GM23248 (cell line): Measurements from ENCODE around the gene RNF169.

Experiments used
- EZH2 ChIP-seq: fragments of 200-600 bp; sonication (generic); IDR thresholded peaks from 2 replicates; pipeline ENCODE4 v1.6.1; 2018; ENCODE audit warnings: antibody characterized with exemption, mild to moderate bottlenecking; ENCODE audit not compliant: insufficient read depth, poor library complexity, severe bottlenecking
- EZH2phosphoT487 ChIP-seq: fragments of 200-600 bp; sonication (generic); IDR thresholded peaks from 2 replicates; pipeline ENCODE4 v1.6.1; 2018; ENCODE audit warnings: antibody characterized with exemption, moderate library complexity, mild to moderate bottlenecking, low read depth; ENCODE audit not compliant: insufficient read depth

DNA sequence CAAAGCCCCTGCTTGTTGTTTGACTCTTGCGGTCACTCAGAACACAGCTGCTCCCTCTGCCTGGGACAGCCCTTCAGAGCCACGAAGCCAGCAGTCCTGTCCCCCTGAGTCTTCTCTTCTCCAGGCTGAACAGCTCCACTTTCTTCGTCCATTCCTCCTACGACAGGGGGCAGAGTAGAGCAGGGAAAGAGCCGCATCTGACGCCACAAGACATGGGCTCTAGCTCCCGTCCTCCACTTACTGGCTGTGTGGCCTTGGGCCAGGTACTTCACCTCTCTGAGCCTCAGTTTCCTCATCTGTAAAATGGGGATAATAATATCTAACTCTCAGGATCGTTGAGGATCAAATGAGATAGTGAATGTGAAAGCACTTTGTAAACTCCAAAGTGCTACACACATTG lies 47.3 kb upstream of the RNF169 start:
- TF ChIP-seq EZH2 (no peak), EZH2phosphoT487 (no peak)
